GM23338 (cell line): ENCODE measurements around the gene DSG3. TPM values are rescaled to one million over a fixed set of nuclear protein-coding genes. Genes with fewer than 3 reads are reported as not detected.

ENCODE experiments used
- ATAC-seq: fragments of 200-7000 bp; cut with Tn5 transposase; 3 replicates; pipeline ENCODE4 v1.9.1; 2020
- DNase-seq: peaks from one replicate; pipeline ENCODE4 v3.0.0-alpha.2; 2015; ENCODE audit warnings: low spot score
- H2AFZ ChIP-seq: fragments of 200-600 bp; sonication (generic); 2 replicates; pipeline ENCODE4 v1.8.0; 2016; ENCODE audit warnings: antibody characterized with exemption, mild to moderate bottlenecking, moderate library complexity
- H3F3A ChIP-seq: fragments of 200-600 bp; sonication (generic); replicated peaks from 2 replicates; pipeline ENCODE4 v1.8.0; 2017; ENCODE audit warnings: antibody characterized with exemption, mixed run types, low read depth
- H3K27ac ChIP-seq: fragments of 200-600 bp; sonication (generic); 2 replicates; pipeline ENCODE4 v1.6.1; 2016; ENCODE audit warnings: low read depth
- H3K27me3 ChIP-seq: fragments of 200-600 bp; sonication (generic); 2 replicates; pipeline ENCODE4 v1.8.0; 2016; ENCODE audit warnings: mild to moderate bottlenecking, mixed run types, moderate library complexity; ENCODE audit not compliant: insufficient read depth
- H3K36me3 ChIP-seq: fragments of 200-600 bp; sonication (generic); 2 replicates; pipeline ENCODE4 v1.8.0; 2016; ENCODE audit warnings: mild to moderate bottlenecking; ENCODE audit not compliant: insufficient read depth
- H3K4me1 ChIP-seq: fragments of 200-600 bp; sonication (generic); 2 replicates; pipeline ENCODE4 v1.8.0; 2016; ENCODE audit warnings: mild to moderate bottlenecking, moderate library complexity; ENCODE audit not compliant: insufficient read depth
- H3K4me2 ChIP-seq: fragments of 200-600 bp; sonication (generic); 2 replicates; pipeline ENCODE4 v1.7.1; 2017; ENCODE audit warnings: mixed run types
- H3K4me3 ChIP-seq: fragments of 200-600 bp; sonication (generic); 2 replicates; pipeline ENCODE4 v1.6.1; 2016; ENCODE audit warnings: mixed run types
- H3K79me2 ChIP-seq: fragments of 200-600 bp; sonication (generic); replicated peaks from 2 replicates; pipeline ENCODE4 v1.8.0; 2017; ENCODE audit warnings: mild to moderate bottlenecking; ENCODE audit not compliant: insufficient read depth
- H3K9me2 ChIP-seq: fragments of 200-600 bp; sonication (generic); 2 replicates; pipeline ENCODE4 v1.8.0; 2017; ENCODE audit not compliant: insufficient read depth
- H4K20me1 ChIP-seq: fragments of 200-600 bp; sonication (generic); replicated peaks from 2 replicates; pipeline ENCODE4 v1.8.0; 2017; ENCODE audit warnings: mild to moderate bottlenecking; ENCODE audit not compliant: insufficient read depth
- H3K27ac Mint-ChIP-seq: 2 replicates; pipeline ENCODE4 v1.8.0; 2020; ENCODE audit warnings: inconsistent platforms, mild to moderate bottlenecking, moderate library complexity, mixed read lengths
- H3K27me3 Mint-ChIP-seq: 3 replicates; pipeline ENCODE4 v1.8.0; 2022; ENCODE audit warnings: low read depth, mild to moderate bottlenecking, moderate library complexity, mixed read lengths, inconsistent platforms; ENCODE audit not compliant: insufficient read depth, poor library complexity
- H3K36me3 Mint-ChIP-seq: 3 replicates; pipeline ENCODE4 v1.8.0; 2021; ENCODE audit warnings: low read depth, mild to moderate bottlenecking, inconsistent platforms, moderate library complexity, mixed read lengths
- H3K4me1 Mint-ChIP-seq: 3 replicates; pipeline ENCODE4 v1.8.0; 2020; ENCODE audit warnings: mild to moderate bottlenecking, inconsistent platforms, mixed read lengths
- H3K4me3 Mint-ChIP-seq: 3 replicates; pipeline ENCODE4 v1.8.0; 2021; ENCODE audit warnings: moderate library complexity, mild to moderate bottlenecking, inconsistent platforms, mixed read lengths
- H3K9me3 Mint-ChIP-seq: 3 replicates; pipeline ENCODE4 v1.8.0; 2020; ENCODE audit warnings: moderate library complexity, mild to moderate bottlenecking, inconsistent platforms, mixed read lengths
- CREB1 ChIP-seq: fragments of 250-450 bp; sonication (Bioruptor Pico); IDR thresholded peaks from 2 replicates; pipeline ENCODE4 v1.5.0; 2020; ENCODE audit warnings: low read depth, mild to moderate bottlenecking, moderate library complexity
- EZH2 ChIP-seq: fragments of 200-600 bp; sonication (generic); IDR thresholded peaks from one replicate; pipeline ENCODE4 v1.8.0; 2017; ENCODE audit warnings: antibody characterized with exemption, mild to moderate bottlenecking, low read depth; ENCODE audit not compliant: unreplicated experiment
- EZH2phosphoT487 ChIP-seq: fragments of 200-600 bp; sonication (generic); IDR thresholded peaks from one replicate; pipeline ENCODE4 v1.8.1; 2018; ENCODE audit warnings: antibody characterized with exemption; ENCODE audit not compliant: unreplicated experiment
- JUNB ChIP-seq: IDR thresholded peaks from one replicate; pipeline ENCODE4 v1.6.1; 2016; ENCODE audit warnings: antibody characterized with exemption; ENCODE audit not compliant: unreplicated experiment
- NANOG ChIP-seq: IDR thresholded peaks from 2 replicates; pipeline ENCODE4 v1.6.1; 2016; ENCODE audit warnings: antibody characterized with exemption, borderline replicate concordance
- POLR2AphosphoS5 ChIP-seq: IDR thresholded peaks from 2 replicates; pipeline ENCODE4 v1.6.1; 2016; ENCODE audit warnings: antibody characterized with exemption, low read depth
- STAT1 ChIP-seq: IDR thresholded peaks from one replicate; pipeline ENCODE4 v1.6.1; 2016; ENCODE audit warnings: antibody characterized with exemption; ENCODE audit not compliant: unreplicated experiment
- ZNF114 ChIP-seq: fragments of 250-450 bp; sonication (Bioruptor Pico); IDR thresholded peaks from 2 replicates; pipeline ENCODE4 v1.5.0; 2020; ENCODE audit warnings: mild to moderate bottlenecking, moderate library complexity
- ZNF331 ChIP-seq: fragments of 250-450 bp; sonication (Bioruptor Pico); IDR thresholded peaks from 2 replicates; pipeline ENCODE4 v1.5.0; 2020; ENCODE audit warnings: low read depth, mild to moderate bottlenecking, moderate library complexity
- polyA plus RNA-seq: library from polyadenylated mRNA; unstranded; fragments of >200 nt; fragmentation: Nextera tagmentation; extraction: Ambion mirVana; gene quantifications from 2 replicates; pipeline ENCODE4 v1.2.1, GENCODE V29; 2016
- total RNA-seq: library from RNA; depleted of rRNA; stranded (reverse); fragments of >200 nt; shearing (Covaris generic); gene quantifications from 2 replicates; pipeline ENCODE4 v1.2.3, GENCODE V29; 2014
- TF ChIP-seq, protein P1 (sequence below): IDR thresholded peaks from 2 replicates; pipeline ENCODE4 v1.6.1; 2016; ENCODE audit warnings: antibody characterized with exemption
- TF ChIP-seq, protein P2 (sequence below): fragments of 250-450 bp; sonication (Bioruptor Pico); IDR thresholded peaks from 2 replicates; pipeline ENCODE4 v1.5.0; 2020; ENCODE audit warnings: mild to moderate bottlenecking, moderate library complexity
- TF ChIP-seq, protein P3 (sequence below), 2 experiments: fragments of 200-600 bp in 1 of 2; sonication (generic) in 1 of 2; conservative IDR thresholded peaks; 2 replicates each; pipeline versions ENCODE4 v1.5.1 to v1.6.1; 2016 to 2017; ENCODE audit warnings: antibody characterized with exemption in 2 of 2, low read depth in 2 of 2, mild to moderate bottlenecking in 2 of 2, moderate library complexity in 1 of 2
- TF ChIP-seq, protein P4 (sequence below): IDR thresholded peaks from one replicate; pipeline ENCODE4 v1.6.1; 2018; ENCODE audit warnings: antibody characterized with exemption; ENCODE audit not compliant: unreplicated experiment

DSG3 gene
- total and polyA plus RNA-seq, 2 experiments from 2014 or later: 0.05 to 0.24 TPM

DNA sequence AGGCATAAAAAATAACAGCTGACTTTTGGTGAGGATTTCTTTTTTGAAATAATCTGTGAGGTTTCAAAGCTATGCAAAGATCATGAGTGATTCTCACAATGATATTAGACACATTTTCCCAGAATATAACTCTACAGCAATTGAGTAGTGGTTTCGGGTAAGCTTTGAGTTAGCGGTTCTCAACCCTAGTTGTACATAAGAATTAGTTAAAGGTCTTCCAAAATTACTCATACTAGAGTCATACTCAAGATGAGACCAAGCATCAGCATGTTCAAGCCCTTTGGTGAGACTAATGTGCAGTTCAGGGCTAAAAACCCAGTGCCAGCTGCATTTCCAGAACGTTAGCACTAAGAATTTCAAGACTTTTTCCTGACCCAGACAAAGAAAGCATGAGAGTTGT is 39.9 kb upstream of the DSG3 start:
- Mint-ChIP-seq H3K4me1 (no peaks in the 10 kb centered on the region), H3K27ac (no peak overlapping the region), H3K9me3 (no peaks in the 10 kb centered on the region), H3K36me3 (no peaks in the 10 kb centered on the region), H3K4me3 (no peak overlapping the region), H3K27me3 (no peaks in the 10 kb centered on the region)
- ATAC-seq (no peak), DNase-seq (no peak)
- Histone ChIP-seq H3K27me3 (no peaks in the 10 kb centered on the region), H3K4me1 (no peaks in the 10 kb centered on the region), H3K4me2 (no peak overlapping the region), H4K20me1 (no peaks in the 10 kb centered on the region), H2AFZ (no peak overlapping the region), H3K9me2 (no peaks in the 10 kb centered on the region), H3K36me3 (no peaks in the 10 kb centered on the region), H3K27ac (no peak overlapping the region), H3K4me3 (no peak overlapping the region), H3K79me2 (no peaks in the 10 kb centered on the region), H3F3A (no peaks in the 10 kb centered on the region)
- TF ChIP-seq, protein P1, sequence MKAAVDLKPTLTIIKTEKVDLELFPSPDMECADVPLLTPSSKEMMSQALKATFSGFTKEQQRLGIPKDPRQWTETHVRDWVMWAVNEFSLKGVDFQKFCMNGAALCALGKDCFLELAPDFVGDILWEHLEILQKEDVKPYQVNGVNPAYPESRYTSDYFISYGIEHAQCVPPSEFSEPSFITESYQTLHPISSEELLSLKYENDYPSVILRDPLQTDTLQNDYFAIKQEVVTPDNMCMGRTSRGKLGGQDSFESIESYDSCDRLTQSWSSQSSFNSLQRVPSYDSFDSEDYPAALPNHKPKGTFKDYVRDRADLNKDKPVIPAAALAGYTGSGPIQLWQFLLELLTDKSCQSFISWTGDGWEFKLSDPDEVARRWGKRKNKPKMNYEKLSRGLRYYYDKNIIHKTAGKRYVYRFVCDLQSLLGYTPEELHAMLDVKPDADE: no peak
- TF ChIP-seq, protein P2, sequence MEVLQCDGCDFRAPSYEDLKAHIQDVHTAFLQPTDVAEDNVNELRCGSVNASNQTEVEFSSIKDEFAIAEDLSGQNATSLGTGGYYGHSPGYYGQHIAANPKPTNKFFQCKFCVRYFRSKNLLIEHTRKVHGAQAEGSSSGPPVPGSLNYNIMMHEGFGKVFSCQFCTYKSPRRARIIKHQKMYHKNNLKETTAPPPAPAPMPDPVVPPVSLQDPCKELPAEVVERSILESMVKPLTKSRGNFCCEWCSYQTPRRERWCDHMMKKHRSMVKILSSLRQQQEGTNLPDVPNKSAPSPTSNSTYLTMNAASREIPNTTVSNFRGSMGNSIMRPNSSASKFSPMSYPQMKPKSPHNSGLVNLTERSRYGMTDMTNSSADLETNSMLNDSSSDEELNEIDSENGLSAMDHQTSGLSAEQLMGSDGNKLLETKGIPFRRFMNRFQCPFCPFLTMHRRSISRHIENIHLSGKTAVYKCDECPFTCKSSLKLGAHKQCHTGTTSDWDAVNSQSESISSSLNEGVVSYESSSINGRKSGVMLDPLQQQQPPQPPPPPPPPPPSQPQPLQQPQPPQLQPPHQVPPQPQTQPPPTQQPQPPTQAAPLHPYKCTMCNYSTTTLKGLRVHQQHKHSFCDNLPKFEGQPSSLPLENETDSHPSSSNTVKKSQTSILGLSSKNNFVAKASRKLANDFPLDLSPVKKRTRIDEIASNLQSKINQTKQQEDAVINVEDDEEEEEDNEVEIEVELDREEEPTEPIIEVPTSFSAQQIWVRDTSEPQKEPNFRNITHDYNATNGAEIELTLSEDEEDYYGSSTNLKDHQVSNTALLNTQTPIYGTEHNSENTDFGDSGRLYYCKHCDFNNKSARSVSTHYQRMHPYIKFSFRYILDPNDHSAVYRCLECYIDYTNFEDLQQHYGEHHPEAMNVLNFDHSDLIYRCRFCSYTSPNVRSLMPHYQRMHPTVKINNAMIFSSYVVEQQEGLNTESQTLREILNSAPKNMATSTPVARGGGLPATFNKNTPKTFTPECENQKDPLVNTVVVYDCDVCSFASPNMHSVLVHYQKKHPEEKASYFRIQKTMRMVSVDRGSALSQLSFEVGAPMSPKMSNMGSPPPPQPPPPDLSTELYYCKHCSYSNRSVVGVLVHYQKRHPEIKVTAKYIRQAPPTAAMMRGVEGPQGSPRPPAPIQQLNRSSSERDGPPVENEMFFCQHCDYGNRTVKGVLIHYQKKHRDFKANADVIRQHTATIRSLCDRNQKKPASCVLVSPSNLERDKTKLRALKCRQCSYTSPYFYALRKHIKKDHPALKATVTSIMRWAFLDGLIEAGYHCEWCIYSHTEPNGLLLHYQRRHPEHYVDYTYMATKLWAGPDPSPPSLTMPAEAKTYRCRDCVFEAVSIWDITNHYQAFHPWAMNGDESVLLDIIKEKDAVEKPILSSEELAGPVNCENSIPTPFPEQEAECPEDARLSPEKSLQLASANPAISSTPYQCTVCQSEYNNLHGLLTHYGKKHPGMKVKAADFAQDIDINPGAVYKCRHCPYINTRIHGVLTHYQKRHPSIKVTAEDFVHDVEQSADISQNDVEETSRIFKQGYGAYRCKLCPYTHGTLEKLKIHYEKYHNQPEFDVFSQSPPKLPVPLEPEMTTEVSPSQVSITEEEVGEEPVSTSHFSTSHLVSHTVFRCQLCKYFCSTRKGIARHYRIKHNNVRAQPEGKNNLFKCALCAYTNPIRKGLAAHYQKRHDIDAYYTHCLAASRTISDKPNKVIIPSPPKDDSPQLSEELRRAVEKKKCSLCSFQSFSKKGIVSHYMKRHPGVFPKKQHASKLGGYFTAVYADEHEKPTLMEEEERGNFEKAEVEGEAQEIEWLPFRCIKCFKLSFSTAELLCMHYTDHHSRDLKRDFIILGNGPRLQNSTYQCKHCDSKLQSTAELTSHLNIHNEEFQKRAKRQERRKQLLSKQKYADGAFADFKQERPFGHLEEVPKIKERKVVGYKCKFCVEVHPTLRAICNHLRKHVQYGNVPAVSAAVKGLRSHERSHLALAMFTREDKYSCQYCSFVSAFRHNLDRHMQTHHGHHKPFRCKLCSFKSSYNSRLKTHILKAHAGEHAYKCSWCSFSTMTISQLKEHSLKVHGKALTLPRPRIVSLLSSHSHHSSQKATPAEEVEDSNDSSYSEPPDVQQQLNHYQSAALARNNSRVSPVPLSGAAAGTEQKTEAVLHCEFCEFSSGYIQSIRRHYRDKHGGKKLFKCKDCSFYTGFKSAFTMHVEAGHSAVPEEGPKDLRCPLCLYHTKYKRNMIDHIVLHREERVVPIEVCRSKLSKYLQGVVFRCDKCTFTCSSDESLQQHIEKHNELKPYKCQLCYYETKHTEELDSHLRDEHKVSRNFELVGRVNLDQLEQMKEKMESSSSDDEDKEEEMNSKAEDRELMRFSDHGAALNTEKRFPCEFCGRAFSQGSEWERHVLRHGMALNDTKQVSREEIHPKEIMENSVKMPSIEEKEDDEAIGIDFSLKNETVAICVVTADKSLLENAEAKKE (CRISPR knock-in tag): no peak
- TF ChIP-seq ZNF114 (CRISPR knock-in tag) (no peak), EZH2phosphoT487 (no peak), STAT1 (no peak), CREB1 (CRISPR knock-in tag) (no peak), JUNB (no peak), NANOG (no peak), POLR2AphosphoS5 (no peak), ZNF331 (CRISPR knock-in tag) (no peak), EZH2 (no peak)
- TF ChIP-seq, protein P3, sequence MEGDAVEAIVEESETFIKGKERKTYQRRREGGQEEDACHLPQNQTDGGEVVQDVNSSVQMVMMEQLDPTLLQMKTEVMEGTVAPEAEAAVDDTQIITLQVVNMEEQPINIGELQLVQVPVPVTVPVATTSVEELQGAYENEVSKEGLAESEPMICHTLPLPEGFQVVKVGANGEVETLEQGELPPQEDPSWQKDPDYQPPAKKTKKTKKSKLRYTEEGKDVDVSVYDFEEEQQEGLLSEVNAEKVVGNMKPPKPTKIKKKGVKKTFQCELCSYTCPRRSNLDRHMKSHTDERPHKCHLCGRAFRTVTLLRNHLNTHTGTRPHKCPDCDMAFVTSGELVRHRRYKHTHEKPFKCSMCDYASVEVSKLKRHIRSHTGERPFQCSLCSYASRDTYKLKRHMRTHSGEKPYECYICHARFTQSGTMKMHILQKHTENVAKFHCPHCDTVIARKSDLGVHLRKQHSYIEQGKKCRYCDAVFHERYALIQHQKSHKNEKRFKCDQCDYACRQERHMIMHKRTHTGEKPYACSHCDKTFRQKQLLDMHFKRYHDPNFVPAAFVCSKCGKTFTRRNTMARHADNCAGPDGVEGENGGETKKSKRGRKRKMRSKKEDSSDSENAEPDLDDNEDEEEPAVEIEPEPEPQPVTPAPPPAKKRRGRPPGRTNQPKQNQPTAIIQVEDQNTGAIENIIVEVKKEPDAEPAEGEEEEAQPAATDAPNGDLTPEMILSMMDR (conservative IDR thresholded peaks at IDR 0.05; ENCODE audit: low read depth in 2 of 2): no peak
- TF ChIP-seq, protein P4, sequence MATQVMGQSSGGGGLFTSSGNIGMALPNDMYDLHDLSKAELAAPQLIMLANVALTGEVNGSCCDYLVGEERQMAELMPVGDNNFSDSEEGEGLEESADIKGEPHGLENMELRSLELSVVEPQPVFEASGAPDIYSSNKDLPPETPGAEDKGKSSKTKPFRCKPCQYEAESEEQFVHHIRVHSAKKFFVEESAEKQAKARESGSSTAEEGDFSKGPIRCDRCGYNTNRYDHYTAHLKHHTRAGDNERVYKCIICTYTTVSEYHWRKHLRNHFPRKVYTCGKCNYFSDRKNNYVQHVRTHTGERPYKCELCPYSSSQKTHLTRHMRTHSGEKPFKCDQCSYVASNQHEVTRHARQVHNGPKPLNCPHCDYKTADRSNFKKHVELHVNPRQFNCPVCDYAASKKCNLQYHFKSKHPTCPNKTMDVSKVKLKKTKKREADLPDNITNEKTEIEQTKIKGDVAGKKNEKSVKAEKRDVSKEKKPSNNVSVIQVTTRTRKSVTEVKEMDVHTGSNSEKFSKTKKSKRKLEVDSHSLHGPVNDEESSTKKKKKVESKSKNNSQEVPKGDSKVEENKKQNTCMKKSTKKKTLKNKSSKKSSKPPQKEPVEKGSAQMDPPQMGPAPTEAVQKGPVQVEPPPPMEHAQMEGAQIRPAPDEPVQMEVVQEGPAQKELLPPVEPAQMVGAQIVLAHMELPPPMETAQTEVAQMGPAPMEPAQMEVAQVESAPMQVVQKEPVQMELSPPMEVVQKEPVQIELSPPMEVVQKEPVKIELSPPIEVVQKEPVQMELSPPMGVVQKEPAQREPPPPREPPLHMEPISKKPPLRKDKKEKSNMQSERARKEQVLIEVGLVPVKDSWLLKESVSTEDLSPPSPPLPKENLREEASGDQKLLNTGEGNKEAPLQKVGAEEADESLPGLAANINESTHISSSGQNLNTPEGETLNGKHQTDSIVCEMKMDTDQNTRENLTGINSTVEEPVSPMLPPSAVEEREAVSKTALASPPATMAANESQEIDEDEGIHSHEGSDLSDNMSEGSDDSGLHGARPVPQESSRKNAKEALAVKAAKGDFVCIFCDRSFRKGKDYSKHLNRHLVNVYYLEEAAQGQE: no peak
